NCI-H1092 (cell line): ENCODE measurements around the gene HS3ST3A1.
"Not testable (repeated sequence)": the region's sequence is repeated elsewhere in the genome, so short reads cannot be mapped to it uniquely, and the experiment has no call there.

ENCODE experiments used
- DNase-seq: peaks from one replicate; lab custom pipeline; 2025; lab: John Stamatoyannopoulos, UW

HS3ST3A1 gene

DNA sequence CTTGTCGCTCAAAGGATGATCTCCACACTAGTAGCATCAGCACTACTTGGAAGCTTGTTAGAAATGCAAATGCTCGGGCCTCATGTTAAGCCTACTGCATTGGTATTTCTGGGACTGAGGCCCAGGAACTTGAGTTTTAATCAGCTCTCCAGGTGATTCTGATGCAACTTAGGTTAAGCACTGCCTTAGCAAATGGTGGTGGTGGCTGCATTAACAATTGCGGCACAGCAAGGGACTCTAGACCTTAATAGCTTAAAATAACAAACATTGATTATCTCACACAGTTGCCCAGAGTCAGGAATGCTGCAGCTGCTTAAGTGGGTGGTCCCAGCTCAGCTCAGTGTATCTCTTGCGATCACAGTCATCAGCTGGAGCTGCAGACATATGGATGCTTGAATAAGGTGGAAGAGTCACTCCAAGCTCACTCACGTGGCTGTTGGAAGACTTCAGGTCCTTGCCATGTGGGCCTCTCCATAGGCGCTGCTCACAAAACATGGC, 25.8 kb downstream of the HS3ST3A1 start:
- no peak for DNase-seq

DNA sequence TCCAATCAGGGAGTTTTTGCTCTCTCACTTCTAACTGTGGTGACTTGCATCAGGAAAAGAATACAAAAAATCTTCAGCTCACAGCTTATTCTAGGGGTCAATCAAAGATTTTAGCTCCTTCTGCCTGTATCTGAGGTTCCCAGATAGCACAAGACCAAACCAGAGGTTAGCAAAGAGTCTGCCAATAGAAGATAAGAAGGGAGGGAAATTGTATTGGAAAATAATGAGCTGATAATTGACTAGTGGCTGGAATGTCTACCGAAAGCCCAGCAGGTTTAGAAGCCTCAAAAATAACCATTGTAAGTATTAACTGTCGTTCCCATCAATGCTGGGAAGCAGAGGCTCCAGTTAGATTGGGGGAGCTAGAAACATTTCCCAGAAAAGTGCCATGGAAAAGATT, 26.3 kb downstream of the HS3ST3A1 start:
- DNase-seq: no peak

- no peak for DNase-seq
Observed at GRCh38 chr17:13572581-13572980, 29.1 kb downstream of the HS3ST3A1 start.

GRCh38 chr17:13569398-13570123, 32.2 kb downstream of the HS3ST3A1 start:
- no peak for DNase-seq

DNA sequence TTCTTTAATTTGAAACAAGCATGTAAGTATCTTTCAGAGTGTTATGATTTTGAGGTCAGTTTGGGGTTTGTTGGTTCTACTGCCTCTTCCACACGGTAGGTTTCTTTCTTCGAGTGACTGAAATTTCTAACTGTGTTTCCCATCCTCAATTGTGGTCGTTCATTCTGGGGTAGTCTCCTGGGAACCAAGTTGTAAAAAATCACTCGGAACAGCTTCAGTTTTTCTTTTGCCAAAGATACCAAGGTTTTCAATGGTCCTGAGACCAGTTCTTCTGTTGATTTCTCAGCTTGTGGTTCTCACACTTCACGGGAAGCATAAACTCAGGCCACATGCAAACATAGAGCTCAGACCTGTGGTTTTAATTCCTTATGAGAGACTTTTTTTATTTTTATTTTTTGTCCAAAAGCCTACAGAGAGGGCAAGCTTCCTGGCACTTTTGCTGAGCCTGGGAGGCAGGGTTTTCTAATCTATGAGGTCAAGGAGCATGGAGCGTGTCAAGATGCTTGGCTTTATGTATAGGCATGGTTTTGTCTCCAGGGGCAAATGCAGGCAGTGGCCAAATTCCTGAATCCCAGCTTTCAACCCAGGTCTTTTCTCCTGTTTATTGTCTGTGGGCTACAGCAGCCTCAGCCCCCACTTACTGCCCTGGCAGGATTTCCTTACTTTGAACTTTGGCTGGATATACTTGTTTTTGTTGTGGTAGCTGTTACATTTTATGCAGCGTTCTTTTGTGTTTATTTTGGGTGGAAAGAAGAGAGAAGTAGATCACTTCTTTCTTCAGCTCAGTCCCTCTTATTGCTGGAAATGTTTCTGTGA, 32.9 kb downstream of the HS3ST3A1 start:
- no peak for DNase-seq

DNA sequence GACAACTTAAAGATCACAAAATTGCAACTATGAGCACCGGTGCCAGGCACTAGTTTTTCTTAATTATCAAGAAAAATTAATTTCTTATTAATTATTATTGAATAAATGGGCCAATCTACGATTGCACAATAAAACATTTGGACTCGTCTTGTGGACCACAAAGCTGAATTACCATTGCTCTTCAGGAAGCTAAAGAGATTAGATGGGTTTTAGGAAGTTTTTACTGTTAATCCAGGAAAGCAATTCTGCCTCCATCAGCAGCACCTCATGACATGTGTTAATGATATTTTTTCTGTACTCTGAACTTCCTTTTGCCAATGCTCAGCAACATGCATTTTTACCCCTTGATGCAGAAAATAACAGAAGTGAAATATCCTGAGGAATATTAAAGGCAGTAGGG, 37.9 kb downstream of the HS3ST3A1 start:
- DNase-seq: no peak

DNA sequence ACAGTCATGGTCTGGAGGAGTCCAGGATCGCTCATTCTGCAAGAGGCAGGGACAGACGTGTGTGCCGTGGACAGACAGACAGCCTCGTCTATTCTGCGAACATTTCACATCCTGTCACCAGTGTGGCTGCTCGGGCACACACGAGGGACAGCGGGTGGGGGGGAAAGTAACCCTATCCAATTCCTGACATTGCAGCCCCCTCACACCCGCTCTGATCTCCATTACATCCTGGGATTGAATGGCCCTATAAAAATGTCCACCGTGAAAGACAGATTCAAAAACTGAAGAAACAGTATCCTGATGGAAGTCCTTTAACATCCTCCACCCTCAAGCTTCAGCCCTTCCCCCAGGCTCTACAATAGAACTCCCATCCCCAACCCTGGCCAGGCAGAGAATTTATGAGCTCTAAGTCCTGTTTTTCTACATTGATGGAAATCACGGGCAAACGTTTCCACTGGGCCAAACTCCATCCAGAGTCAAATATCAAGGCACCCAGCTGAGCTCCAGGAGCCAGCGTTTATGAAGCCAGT, 39.4 kb downstream of the HS3ST3A1 start:
- no peak for DNase-seq

DNA sequence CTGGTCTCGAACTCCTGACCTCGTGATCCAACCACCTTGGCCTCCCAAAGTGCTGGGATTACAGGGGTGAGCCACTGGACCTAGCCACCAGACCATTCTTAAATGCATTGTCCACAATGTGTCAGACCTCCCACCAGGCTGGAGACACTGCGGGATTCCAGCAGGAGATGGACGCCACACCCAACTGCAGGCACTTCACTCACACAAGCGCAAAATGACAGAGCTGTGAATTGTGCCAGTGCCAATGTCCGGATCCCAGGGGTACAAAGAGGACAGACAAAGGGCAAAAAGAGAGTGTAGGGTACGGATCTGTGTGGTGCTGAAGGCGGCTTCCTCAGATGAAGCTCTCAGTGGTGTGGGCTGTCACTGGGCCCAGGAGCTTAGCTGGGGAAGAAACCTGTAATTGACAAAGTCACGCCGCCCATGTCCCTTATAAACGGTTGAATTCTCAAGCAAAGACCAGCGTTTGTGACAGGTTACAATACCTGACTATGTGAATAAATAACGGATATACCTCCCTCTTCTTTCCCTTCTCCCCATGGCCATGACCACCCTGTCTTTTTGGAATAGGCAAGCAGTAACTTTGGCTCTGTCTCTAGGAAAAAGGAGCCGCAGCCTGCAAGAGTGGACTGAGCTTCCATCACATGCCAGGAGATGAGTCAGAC, 40.0 kb downstream of the HS3ST3A1 start:
- DNase-seq: no peak

GRCh38 chr17:13560935-13561334, 40.8 kb downstream of the HS3ST3A1 start:
- DNase-seq: no peak

GRCh38 chr17:13558588-13558987, 43.1 kb downstream of the HS3ST3A1 start:
- DNase-seq: no peak

DNA sequence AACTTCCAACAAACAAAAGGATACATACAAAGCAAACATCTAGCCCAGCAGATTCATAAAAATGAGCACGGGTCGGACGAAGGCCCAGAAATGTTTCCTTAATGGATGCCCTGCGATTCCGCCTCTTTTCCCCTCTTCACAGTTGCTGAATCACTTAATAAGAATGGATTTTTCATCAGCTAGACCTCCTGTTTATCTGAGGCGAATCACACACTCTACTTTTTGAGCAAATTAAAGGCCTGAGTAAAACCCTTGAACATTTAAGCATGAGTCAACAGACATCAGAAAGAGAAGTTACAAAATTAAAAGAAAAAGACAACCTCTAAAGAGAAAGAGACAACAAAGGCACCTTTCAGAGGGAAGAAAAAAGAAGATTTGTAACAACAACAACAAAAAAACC, 44.7 kb downstream of the HS3ST3A1 start:
- no peak for DNase-seq

DNA sequence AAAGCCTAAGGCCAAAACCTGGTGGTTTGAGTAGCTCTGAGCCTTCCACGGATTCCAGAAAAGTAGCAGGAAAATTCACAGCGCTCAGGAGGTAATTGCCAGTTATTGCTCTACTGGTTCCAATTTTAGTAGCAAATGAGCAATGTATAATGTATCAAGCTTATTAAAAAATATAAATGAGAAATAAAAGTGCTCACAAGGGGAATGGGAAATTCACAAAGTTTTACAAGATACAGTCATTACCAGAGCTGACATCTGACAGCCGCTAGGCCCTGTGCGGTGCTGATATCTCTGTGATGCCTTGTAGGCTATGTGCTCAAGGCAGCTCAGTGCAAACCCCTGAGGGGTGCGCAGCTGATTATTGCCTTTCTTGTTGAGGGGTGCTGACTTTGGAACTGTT, 47.5 kb downstream of the HS3ST3A1 start:
- DNase-seq: no peak

DNA sequence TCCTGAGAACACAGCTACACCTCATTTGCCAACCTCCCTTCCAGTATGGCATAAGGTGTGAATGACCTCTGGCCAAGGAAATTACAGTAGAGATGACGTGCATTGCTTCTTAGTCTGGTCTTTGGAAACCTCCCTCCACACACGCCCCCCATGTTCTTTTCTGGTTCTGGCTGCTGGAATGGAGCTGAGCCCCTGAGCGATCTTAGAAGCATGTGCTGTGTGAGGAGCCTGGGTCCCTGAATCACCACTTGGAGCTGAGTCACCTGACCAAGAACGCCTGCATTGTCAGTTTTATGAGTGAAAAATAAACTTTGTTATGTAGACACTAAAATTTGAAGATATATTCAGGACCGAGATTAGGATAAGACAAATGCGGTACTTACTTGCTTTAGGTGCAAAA, 51.4 kb downstream of the HS3ST3A1 start:
- no peak for DNase-seq

DNA sequence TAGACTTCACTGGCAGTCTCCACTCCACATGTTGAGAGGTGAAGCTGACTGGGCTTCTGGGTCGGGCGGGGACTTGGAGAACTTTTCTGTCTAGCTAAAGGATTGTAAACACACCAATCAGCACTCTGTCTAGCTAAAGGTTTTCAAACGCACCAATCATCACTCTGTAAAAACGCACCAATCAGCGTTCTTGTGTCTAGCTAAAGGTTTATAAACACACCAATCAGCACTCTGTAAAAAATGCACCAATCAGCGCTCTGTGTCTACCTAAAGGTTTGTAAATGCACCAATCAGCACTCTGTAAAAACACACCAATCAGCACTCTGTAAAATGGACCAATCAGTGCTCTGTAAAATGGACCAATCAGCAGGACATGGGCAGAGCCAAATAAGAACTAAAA, 53.2 kb downstream of the HS3ST3A1 start:
- DNase-seq: not testable (repeated sequence)

GRCh38 chr17:13546851-13547250, 54.9 kb downstream of the HS3ST3A1 start:
- no peak for DNase-seq

- DNase-seq: no peak
Observed at GRCh38 chr17:13545941-13546340, 55.8 kb downstream of the HS3ST3A1 start.

- DNase-seq: no peak
Observed at GRCh38 chr17:13544765-13545164, 57.0 kb downstream of the HS3ST3A1 start.

GRCh38 chr17:13544292-13544691, 57.4 kb downstream of the HS3ST3A1 start:
- no peak for DNase-seq

- DNase-seq: no peak
Observed at GRCh38 chr17:13542636-13543035, 59.1 kb downstream of the HS3ST3A1 start.

- no peak for DNase-seq
Observed at GRCh38 chr17:13541032-13541480, 60.7 kb downstream of the HS3ST3A1 start.

- no peak for DNase-seq
Observed at GRCh38 chr17:13540546-13540945, 61.2 kb downstream of the HS3ST3A1 start.

- DNase-seq: no peak
Observed at GRCh38 chr17:13539421-13539820, 62.3 kb downstream of the HS3ST3A1 start.
